Liver (tissue), 9 donors: ENCODE measurements around the gene ZNF438. TPM values are rescaled to one million over a fixed set of nuclear protein-coding genes. Genes with fewer than 3 reads are reported as not detected.

ENCODE experiments used
- DNase-seq: peaks from one replicate; pipeline ENCODE4 v3.0.0-alpha.2; 2017; ENCODE audit warnings: low spot score
- H3K27ac ChIP-seq, 2 donors: one replicate each; pipeline ENCODE4 v1.7.0; 2013; ENCODE audit warnings: inconsistent platforms in 2 of 2, low read length in 2 of 2, control low read depth in 1 of 2, low read depth in 1 of 2, mild to moderate bottlenecking in 1 of 2
- H3K27me3 ChIP-seq, 4 donors: one replicate each; pipeline versions ENCODE4 v1.6.1 to v1.7.0; 2013; ENCODE audit warnings: low read length in 3 of 4, inconsistent platforms in 1 of 4, mild to moderate bottlenecking in 1 of 4, moderate library complexity in 1 of 4; ENCODE audit not compliant: control insufficient read depth in 4 of 4, insufficient read depth in 4 of 4
- H3K36me3 ChIP-seq, 4 donors: one replicate each; pipeline versions ENCODE4 v1.6.1 to v1.7.0; 2013; ENCODE audit warnings: low read length in 3 of 4, mild to moderate bottlenecking in 3 of 4, low read depth in 1 of 4, moderate library complexity in 1 of 4; ENCODE audit not compliant: control insufficient read depth in 4 of 4, insufficient read depth in 3 of 4
- H3K4me1 ChIP-seq, 4 donors: one replicate each; pipeline versions ENCODE4 v1.6.1 to v1.7.0; 2013; ENCODE audit warnings: low read length in 3 of 4, mild to moderate bottlenecking in 3 of 4, moderate library complexity in 1 of 4; ENCODE audit not compliant: control insufficient read depth in 4 of 4, insufficient read depth in 4 of 4
- H3K4me3 ChIP-seq, 3 donors: one replicate each; pipeline versions ENCODE4 v1.6.1 to v1.7.0; 2013; ENCODE audit warnings: low read length in 3 of 3, control low read depth in 1 of 3, low read depth in 1 of 3, mild to moderate bottlenecking in 1 of 3
- H3K9ac ChIP-seq, 2 donors: one replicate each; pipeline ENCODE4 v1.7.0; 2013; ENCODE audit warnings: low read length in 2 of 2, mild to moderate bottlenecking in 2 of 2, moderate library complexity in 2 of 2, control low read depth in 1 of 2, low read depth in 1 of 2
- H3K9me3 ChIP-seq, 4 donors: one replicate each; pipeline versions ENCODE4 v1.6.1 to v1.7.0; 2013; ENCODE audit warnings: low read length in 3 of 4; ENCODE audit not compliant: control insufficient read depth in 4 of 4
- ATF3 ChIP-seq: IDR thresholded peaks from 2 replicates; pipeline ENCODE4 v1.6.1; 2016; ENCODE audit warnings: antibody characterized with exemption
- CTCF ChIP-seq: fragments of 150-350 bp; IDR thresholded peaks from 2 replicates; pipeline ENCODE4 v1.5.1; 2017; ENCODE audit warnings: improper control_type of control experiment, low read depth, low read length; ENCODE audit not compliant: missing input control
- EGR1 ChIP-seq, 2 donors: IDR thresholded peaks; 2 replicates each; pipeline ENCODE4 v1.6.1; 2016 to 2018; ENCODE audit warnings: antibody characterized with exemption in 2 of 2, low read depth in 2 of 2
- FOXA1 ChIP-seq: IDR thresholded peaks from 2 replicates; pipeline ENCODE4 v1.6.1; 2016; ENCODE audit warnings: antibody characterized with exemption
- FOXA2 ChIP-seq: IDR thresholded peaks from 2 replicates; pipeline ENCODE4 v1.6.1; 2016; ENCODE audit warnings: antibody characterized with exemption
- GABPA ChIP-seq, 2 donors: IDR thresholded peaks in 1 of 2; conservative IDR thresholded peaks in 1 of 2; 2 replicates each; pipeline ENCODE4 v1.6.1; 2016; ENCODE audit warnings: antibody characterized with exemption in 2 of 2, mild to moderate bottlenecking in 1 of 2, moderate library complexity in 1 of 2
- HNF4G ChIP-seq: IDR thresholded peaks from 2 replicates; pipeline ENCODE4 v1.6.1; 2016; ENCODE audit warnings: antibody characterized with exemption
- JUND ChIP-seq, 2 donors: IDR thresholded peaks; 2 replicates each; pipeline ENCODE4 v1.6.1; 2016; ENCODE audit warnings: antibody characterized with exemption in 2 of 2
- MAX ChIP-seq: IDR thresholded peaks from 2 replicates; pipeline ENCODE4 v1.6.1; 2016; ENCODE audit warnings: antibody characterized with exemption
- NR2F2 ChIP-seq: IDR thresholded peaks from 2 replicates; pipeline ENCODE4 v1.6.1; 2016; ENCODE audit warnings: antibody characterized with exemption
- RAD21 ChIP-seq, 2 donors: IDR thresholded peaks; 2 replicates each; pipeline ENCODE4 v1.6.1; 2016; ENCODE audit warnings: antibody characterized with exemption in 2 of 2, mild to moderate bottlenecking in 2 of 2
- YY1 ChIP-seq: IDR thresholded peaks from 2 replicates; pipeline ENCODE4 v1.6.1; 2016; ENCODE audit warnings: antibody characterized with exemption, mild to moderate bottlenecking
- ZBTB33 ChIP-seq: IDR thresholded peaks from 2 replicates; pipeline ENCODE4 v1.6.1; 2016; ENCODE audit warnings: antibody characterized with exemption
- WGBS: extraction: QIAGEN DNeasy Blood & Tissue Kit; methylation state at CpG from one replicate; pipeline ENCODE4 v1.1.7; 2013; 5-methylcytosine and 5-hydroxymethylcytosine counted together
- polyA plus RNA-seq, 2 donors: library from polyadenylated mRNA; stranded (reverse) in 1 of 2; unstranded in 1 of 2; fragments of 200-250 nt in 1 of 2; fragments of >200 nt in 1 of 2; fragmentation: Nextera tagmentation in 1 of 2; extraction: Ambion mirVana in 1 of 2; gene quantifications; one replicate each; pipeline versions ENCODE4 v1.2.1 to v1.2.3, GENCODE V29; 2013 to 2015
- total RNA-seq, 2 donors: library from RNA; depleted of rRNA; stranded (reverse); fragments of >200 nt; gene quantifications; one replicate each; pipeline ENCODE4 v1.2.3, GENCODE V29; 2014
- donor health status: healthy.
- donor health status: healthy.
- donor health status: healthy.
- donor health status: healthy.
- donor health status: healthy.

The ZNF438 gene
- total and polyA plus RNA-seq, 4 donors, result 1.9 to 2.9 (median 2.2) TPM

- TF ChIP-seq CTCF (no peak), RAD21 (IDR thresholded peaks at IDR 0.05) (no peak), GABPA (IDR thresholded peaks at IDR 0.05 in 1 of 2, conservative IDR thresholded peaks at IDR 0.05 in 1 of 2) (no peak)
These were observed 146.2 kb downstream of the ZNF438 start (continued) for GRCh38 chr10:30885423-30885822.

- no peak overlapping the region for H3K27ac ChIP-seq
- H3K9ac ChIP-seq, result no peak overlapping the region
- DNase-seq, result no peak
- H3K27me3 ChIP-seq, result no peaks in the 10 kb centered on the region
- H3K4me3 ChIP-seq, result no peak overlapping the region
- 83% methylated on average over 4 of the region's 4 CpGs for WGBS
- TF ChIP-seq JUND (IDR thresholded peaks at IDR 0.05) (no peak), NR2F2 (no peak), FOXA1 (no peak)
- no peaks in the 10 kb centered on the region for H3K4me1 ChIP-seq
- H3K9me3 ChIP-seq, result no peaks in the 10 kb centered on the region
- H3K36me3 ChIP-seq, result no peaks in the 10 kb centered on the region
These were observed 147.9 kb downstream of the ZNF438 start for GRCh38 chr10:30883751-30884150.

GRCh38 chr10:30883116-30883515 is 148.5 kb downstream of the ZNF438 start:
- Histone ChIP-seq H3K27ac (no peak overlapping the region), H3K9ac (no peak overlapping the region), H3K27me3 (no peaks in the 10 kb centered on the region), H3K36me3 (no peaks in the 10 kb centered on the region), H3K4me1 (no peaks in the 10 kb centered on the region), H3K9me3 (no peaks in the 10 kb centered on the region), H3K4me3 (no peak overlapping the region)
- TF ChIP-seq FOXA2, result no peak
- no peak for TF ChIP-seq RAD21 (IDR thresholded peaks at IDR 0.05)
- no peak for TF ChIP-seq EGR1 (IDR thresholded peaks at IDR 0.05; ENCODE audit: low read depth in 2 of 2)
- no peak for TF ChIP-seq ATF3
- no peak for TF ChIP-seq GABPA (IDR thresholded peaks at IDR 0.05 in 1 of 2, conservative IDR thresholded peaks at IDR 0.05 in 1 of 2)
- no peak for TF ChIP-seq MAX
- TF ChIP-seq CTCF, result no peak
- no peak for TF ChIP-seq JUND (IDR thresholded peaks at IDR 0.05)
- TF ChIP-seq ZBTB33, result no peak
- no peak for TF ChIP-seq HNF4G
- TF ChIP-seq YY1, result no peak
- DNase-seq, result no peak
